Caco-2 (cell line): ENCODE data around the gene BCL2. TPM values are rescaled to one million over a fixed set of nuclear protein-coding genes. Genes with fewer than 3 reads are reported as not detected.
A peak's percentile ranks its signal among the peaks of the same experiment; 100 is the strongest.

Experiments used
- BruUV-seq: library from RNA; stranded (reverse); fragments of 400-500 nt; replicated peaks from 2 replicates; lab custom pipeline; 2021; lab: Mats Ljungman, UMichigan
- CTCF ChIA-PET: fragments of 300-600 bp; sonication (Branson Sonifier 250); formaldehyde crosslinking; loops from one replicate; lab custom pipeline; 2022; ENCODE audit warnings: antibody characterized with exemption; lab: Charles Lee
- POLR2A ChIA-PET: fragments of 300-600 bp; sonication (Branson Sonifier 250); formaldehyde crosslinking; loops from one replicate; lab custom pipeline; 2022; ENCODE audit warnings: antibody characterized with exemption; lab: Charles Lee
- DNase-seq, 2 experiments: peaks; one replicate each; pipeline versions ENCODE4 v3.0.0 to v3.0.0-alpha.2; 2020 to 2022
- H3K27me3 ChIP-seq: replicated peaks from 2 replicates; pipeline ENCODE4 v1.6.0; 2011; ENCODE audit warnings: low read length; ENCODE audit not compliant: control insufficient read depth, insufficient read depth
- H3K36me3 ChIP-seq: 2 replicates; pipeline ENCODE4 v1.5.1; 2011; ENCODE audit warnings: low read length; ENCODE audit not compliant: control insufficient read depth, insufficient read depth
- H3K4me1 ChIP-seq: fragments of 250-450 bp; sonication (Bioruptor Pico); 2 replicates; pipeline ENCODE4 v1.5.1; 2020; ENCODE audit warnings: mild to moderate bottlenecking
- H3K4me3 ChIP-seq: 2 replicates; pipeline ENCODE4 v1.5.1; 2011; ENCODE audit warnings: low read depth, mild to moderate bottlenecking, control low read depth, low read length
- H3K9me3 ChIP-seq: fragments of 250-450 bp; sonication (Bioruptor Pico); 2 replicates; pipeline ENCODE4 v1.5.1; 2020; ENCODE audit warnings: mild to moderate bottlenecking, moderate library complexity
- H3K27ac Mint-ChIP-seq: one replicate; pipeline ENCODE4 v1.8.0; 2022; ENCODE audit warnings: mixed read lengths; ENCODE audit not compliant: unreplicated experiment
- H3K27me3 Mint-ChIP-seq: one replicate; pipeline ENCODE4 v1.8.0; 2022; ENCODE audit warnings: mixed read lengths; ENCODE audit not compliant: insufficient read depth, unreplicated experiment
- H3K36me3 Mint-ChIP-seq: one replicate; pipeline ENCODE4 v1.8.0; 2022; ENCODE audit warnings: mild to moderate bottlenecking, mixed read lengths; ENCODE audit not compliant: insufficient read depth, unreplicated experiment
- H3K4me1 Mint-ChIP-seq: one replicate; pipeline ENCODE4 v1.8.0; 2022; ENCODE audit warnings: low read depth, mixed read lengths; ENCODE audit not compliant: unreplicated experiment
- H3K4me3 Mint-ChIP-seq: one replicate; pipeline ENCODE4 v1.8.0; 2022; ENCODE audit warnings: mild to moderate bottlenecking, moderate library complexity, mixed read lengths; ENCODE audit not compliant: unreplicated experiment
- H3K9me3 Mint-ChIP-seq: one replicate; pipeline ENCODE4 v1.8.0; 2022; ENCODE audit warnings: mixed read lengths; ENCODE audit not compliant: unreplicated experiment
- intact Hi-C: fragments of 100-400 bp; cut with micrococcal nuclease; formaldehyde crosslinking; loops from one replicate; pipeline ENCODE4 v1.10.0; 2022; ENCODE audit not compliant: unreplicated experiment
- total RNA-seq: library from RNA; stranded (reverse); gene quantifications from 2 replicates; pipeline ENCODE4 v1.2.3, GENCODE V29; 2022
- TF ChIP-seq, protein P1 (sequence below), 2 experiments: fragments of 200-600 bp in 1 of 2; IDR thresholded peaks; 1 replicate in 1 of 2; 2 replicates in 1 of 2; pipeline versions ENCODE4 v1.5.1 to v1.8.0; 2011 to 2022; ENCODE audit warnings: antibody characterized with exemption in 1 of 2, control low read depth in 1 of 2, inconsistent platforms in 1 of 2, low read depth in 1 of 2, low read length in 1 of 2, mild to moderate bottlenecking in 1 of 2, moderate library complexity in 1 of 2; ENCODE audit not compliant: insufficient read depth in 1 of 2, severe bottlenecking in 1 of 2, unreplicated experiment in 1 of 2

Gene BCL2
- total RNA-seq, 1 experiment from 2014 or later = 6.5 TPM

DNA sequence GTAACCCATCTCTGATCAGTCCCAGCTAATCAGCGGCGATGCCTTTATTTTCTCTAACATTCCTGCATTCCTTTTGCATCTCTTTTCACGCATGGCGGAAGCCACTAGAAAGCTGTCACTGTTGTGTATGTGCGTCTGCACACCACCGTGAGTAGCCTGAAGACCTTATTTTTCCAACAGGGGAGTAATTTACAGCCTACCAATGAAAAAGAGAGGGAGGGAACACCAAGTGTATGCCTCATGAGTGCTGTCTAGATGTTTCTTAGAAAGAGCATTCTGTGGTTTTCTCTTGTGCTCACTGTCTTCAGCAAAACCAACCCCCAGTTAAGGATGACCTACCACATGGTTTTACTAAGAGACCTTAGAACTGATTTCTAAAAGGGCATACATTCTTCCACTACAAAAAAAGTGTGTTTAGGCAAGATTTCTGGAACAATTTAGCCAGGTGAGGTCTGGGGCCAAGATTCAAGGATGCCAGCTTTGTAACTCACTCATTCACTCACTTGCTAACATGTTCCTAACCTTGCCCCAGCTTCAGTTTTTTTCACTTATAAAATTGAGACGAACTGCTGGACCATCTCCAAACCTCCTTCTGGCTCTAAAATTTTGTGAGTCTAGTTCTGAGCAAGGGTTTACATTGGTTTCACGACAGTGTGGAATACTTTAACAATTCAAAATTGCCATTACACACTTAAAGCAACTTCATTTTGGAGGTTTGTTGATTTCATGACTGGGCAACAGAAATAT, 51.4 kb downstream of the BCL2 start:
- TF ChIP-seq, protein P1, sequence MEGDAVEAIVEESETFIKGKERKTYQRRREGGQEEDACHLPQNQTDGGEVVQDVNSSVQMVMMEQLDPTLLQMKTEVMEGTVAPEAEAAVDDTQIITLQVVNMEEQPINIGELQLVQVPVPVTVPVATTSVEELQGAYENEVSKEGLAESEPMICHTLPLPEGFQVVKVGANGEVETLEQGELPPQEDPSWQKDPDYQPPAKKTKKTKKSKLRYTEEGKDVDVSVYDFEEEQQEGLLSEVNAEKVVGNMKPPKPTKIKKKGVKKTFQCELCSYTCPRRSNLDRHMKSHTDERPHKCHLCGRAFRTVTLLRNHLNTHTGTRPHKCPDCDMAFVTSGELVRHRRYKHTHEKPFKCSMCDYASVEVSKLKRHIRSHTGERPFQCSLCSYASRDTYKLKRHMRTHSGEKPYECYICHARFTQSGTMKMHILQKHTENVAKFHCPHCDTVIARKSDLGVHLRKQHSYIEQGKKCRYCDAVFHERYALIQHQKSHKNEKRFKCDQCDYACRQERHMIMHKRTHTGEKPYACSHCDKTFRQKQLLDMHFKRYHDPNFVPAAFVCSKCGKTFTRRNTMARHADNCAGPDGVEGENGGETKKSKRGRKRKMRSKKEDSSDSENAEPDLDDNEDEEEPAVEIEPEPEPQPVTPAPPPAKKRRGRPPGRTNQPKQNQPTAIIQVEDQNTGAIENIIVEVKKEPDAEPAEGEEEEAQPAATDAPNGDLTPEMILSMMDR (IDR thresholded peaks at IDR 0.05; ENCODE audit: insufficient read depth in 1 of 2, low read depth in 1 of 2, low read length in 1 of 2, severe bottlenecking in 1 of 2, unreplicated experiment in 1 of 2) = no peak
- POLR2A ChIA-PET = no interaction called here
- Mint-ChIP-seq H3K4me1 (no peaks in the 10 kb centered on the region), H3K9me3 (no peaks in the 10 kb centered on the region), H3K27me3 (no peaks in the 10 kb centered on the region), H3K4me3 (no peak overlapping the region), H3K36me3 (no peaks in the 10 kb centered on the region), H3K27ac (no peak overlapping the region)
- BruUV-seq = no TSS peak
- intact Hi-C loops = no loop called here
- no peak for DNase-seq
- H3K4me1 ChIP-seq = no peaks in the 10 kb centered on the region
- H3K27me3 ChIP-seq = no peaks in the 10 kb centered on the region
- CTCF ChIA-PET = no interaction called here
- H3K9me3 ChIP-seq = no peaks in the 10 kb centered on the region
- no peak overlapping the region for H3K4me3 ChIP-seq
- H3K36me3 ChIP-seq = no peaks in the 10 kb centered on the region

DNA sequence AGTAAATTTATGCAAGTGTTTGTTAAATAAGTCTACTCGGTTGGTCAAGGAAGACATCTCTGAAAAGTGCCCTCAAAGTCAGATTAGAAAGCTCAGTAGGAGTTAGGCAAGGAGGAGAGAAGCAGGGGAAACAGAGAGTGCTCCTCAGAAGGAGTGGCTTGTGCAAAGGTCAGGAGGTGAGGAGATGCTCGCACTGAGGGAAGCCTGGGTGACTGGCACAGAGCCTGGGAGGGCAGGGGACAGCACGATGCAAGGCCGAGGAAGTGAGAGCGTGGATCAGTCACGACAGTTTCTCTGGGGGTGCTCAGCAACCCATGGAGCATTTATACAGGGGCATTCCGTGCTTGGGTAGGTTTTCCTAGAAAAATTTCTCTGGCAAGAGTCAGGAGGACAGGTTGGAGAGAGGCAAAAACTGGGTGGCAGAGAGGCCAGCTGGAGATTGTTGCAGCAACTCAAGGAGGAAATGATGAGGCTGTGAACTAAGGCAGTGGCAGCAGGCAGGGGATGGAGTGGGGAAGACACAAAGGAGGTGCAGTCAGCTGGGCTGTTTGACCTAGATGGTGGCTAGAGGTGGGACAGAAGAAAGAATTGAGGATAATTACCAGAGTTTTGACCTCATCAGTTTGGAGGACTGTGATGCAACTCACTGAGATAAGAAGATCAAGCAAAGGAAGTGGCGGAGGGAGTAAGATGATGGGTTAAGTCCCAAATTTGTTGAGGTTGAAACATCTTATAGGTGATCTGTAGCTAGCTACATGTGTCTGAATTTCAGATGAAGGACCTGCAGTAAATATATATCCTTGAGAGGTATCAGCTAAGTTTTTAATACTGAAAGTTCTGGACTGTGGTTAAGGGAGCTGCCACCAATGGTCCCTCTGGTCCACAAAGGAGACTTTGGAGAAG, 52.4 kb downstream of the BCL2 start:
- Mint-ChIP-seq H3K36me3 (no peaks in the 10 kb centered on the region), H3K4me1 (no peaks in the 10 kb centered on the region), H3K4me3 (no peak overlapping the region), H3K27me3 (no peaks in the 10 kb centered on the region), H3K9me3 (no peaks in the 10 kb centered on the region), H3K27ac (peak overlapping the region; percentile 47)
- TF ChIP-seq, protein P1 (IDR thresholded peaks at IDR 0.05; ENCODE audit: insufficient read depth in 1 of 2, low read depth in 1 of 2, low read length in 1 of 2, severe bottlenecking in 1 of 2, unreplicated experiment in 1 of 2) = no peak
- intact Hi-C loops = no loop called here
- H3K27me3 ChIP-seq = no peaks in the 10 kb centered on the region
- no peaks in the 10 kb centered on the region for H3K36me3 ChIP-seq
- CTCF ChIA-PET = no interaction called here
- no TSS peak for BruUV-seq
- H3K4me1 ChIP-seq = no peaks in the 10 kb centered on the region
- POLR2A ChIA-PET = no interaction called here
- no peak overlapping the region for H3K4me3 ChIP-seq
- H3K9me3 ChIP-seq = no peaks in the 10 kb centered on the region
- DNase-seq = no peak

DNA sequence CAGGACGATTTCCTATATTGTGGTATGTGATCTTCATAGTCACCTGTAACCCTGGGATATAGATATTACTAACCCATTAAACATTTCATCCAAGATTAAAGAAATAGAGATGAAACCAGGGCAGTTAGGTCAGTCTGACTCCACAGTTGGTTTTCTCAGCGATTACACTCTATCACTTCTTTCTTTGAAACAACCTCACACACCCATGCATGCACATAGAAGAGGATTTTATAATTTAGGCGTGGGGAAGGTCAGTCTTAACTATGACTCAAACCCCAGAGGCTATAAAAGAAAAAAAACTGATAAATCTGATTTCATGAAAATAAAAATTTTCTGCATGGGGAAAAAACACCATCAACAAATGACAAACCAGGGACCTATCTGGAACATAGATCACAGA, 54.2 kb downstream of the BCL2 start:
- no peak overlapping the region for H3K4me3 ChIP-seq
- no peak for DNase-seq
- H3K4me3 Mint-ChIP-seq = no peak overlapping the region
- H3K27me3 Mint-ChIP-seq = no peaks in the 10 kb centered on the region
- H3K36me3 Mint-ChIP-seq = no peaks in the 10 kb centered on the region
- H3K4me1 Mint-ChIP-seq = no peaks in the 10 kb centered on the region
- no peaks in the 10 kb centered on the region for H3K9me3 ChIP-seq
- CTCF ChIA-PET = no interaction called here
- POLR2A ChIA-PET = no interaction called here
- no TSS peak for BruUV-seq
- no peak overlapping the region for H3K27ac Mint-ChIP-seq
- no peaks in the 10 kb centered on the region for H3K4me1 ChIP-seq
- no peaks in the 10 kb centered on the region for H3K9me3 Mint-ChIP-seq
- intact Hi-C loops = no loop called here
- H3K27me3 ChIP-seq = no peaks in the 10 kb centered on the region
- H3K36me3 ChIP-seq = no peaks in the 10 kb centered on the region
- TF ChIP-seq, protein P1 (IDR thresholded peaks at IDR 0.05; ENCODE audit: insufficient read depth in 1 of 2, low read depth in 1 of 2, low read length in 1 of 2, severe bottlenecking in 1 of 2, unreplicated experiment in 1 of 2) = no peak
